ENCODE results near the gene WNT5A.

WNT5A gene

GRCh38 chr3:55518451-55518850 lies 31.3 kb upstream of the WNT5A start:
- H3K27me3 ChIP-seq = no peaks in the 10 kb centered on the region
- no peaks in the 10 kb centered on the region for H3K36me3 ChIP-seq
- H3K4me3 ChIP-seq (ENCODE audit: low read depth, low read length) = no peak overlapping the region
- H3K9me3 ChIP-seq = no peaks in the 10 kb centered on the region
- H3K4me1 ChIP-seq = no peaks in the 10 kb centered on the region
- no peak for TF ChIP-seq CTCF (IDR thresholded peaks at IDR 0.05; ENCODE audit: low read depth, low read length)
- no peak for DNase-seq

GRCh38 chr3:55516392-55517030 lies 29.4 kb upstream of the WNT5A start:
- Histone ChIP-seq H3K9me3 (no peaks in the 10 kb centered on the region), H3K27me3 (no peaks in the 10 kb centered on the region), H3K36me3 (no peaks in the 10 kb centered on the region), H3K4me1 (no peaks in the 10 kb centered on the region), H3K4me3 (ENCODE audit: low read depth, low read length) (no peak overlapping the region)
- no peak for TF ChIP-seq CTCF (IDR thresholded peaks at IDR 0.05; ENCODE audit: low read depth, low read length)
- DNase-seq = no peak

GRCh38 chr3:55515550-55516246 lies 28.6 kb upstream of the WNT5A start:
- DNase-seq = no peak
- Histone ChIP-seq H3K9me3 (no peaks in the 10 kb centered on the region), H3K4me1 (no peaks in the 10 kb centered on the region), H3K27me3 (no peaks in the 10 kb centered on the region), H3K36me3 (no peaks in the 10 kb centered on the region), H3K4me3 (ENCODE audit: low read depth, low read length) (no peak overlapping the region)
- no peak for TF ChIP-seq CTCF (IDR thresholded peaks at IDR 0.05; ENCODE audit: low read depth, low read length)

GRCh38 chr3:55514962-55515361 lies 27.9 kb upstream of the WNT5A start:
- H3K36me3 ChIP-seq = no peaks in the 10 kb centered on the region

GRCh38 chr3:55512571-55513343 lies 25.7 kb upstream of the WNT5A start:
- no peaks in the 10 kb centered on the region for H3K36me3 ChIP-seq

More at GRCh38 chr3:55514962-55515361, 27.9 kb upstream of the WNT5A start:
- TF ChIP-seq CTCF (IDR thresholded peaks at IDR 0.05; ENCODE audit: low read depth, low read length) = no peak
- H3K4me3 ChIP-seq (ENCODE audit: low read depth, low read length) = no peak overlapping the region
- no peaks in the 10 kb centered on the region for H3K4me1 ChIP-seq
- DNase-seq = no peak
- no peaks in the 10 kb centered on the region for H3K9me3 ChIP-seq
- H3K27me3 ChIP-seq = no peaks in the 10 kb centered on the region

More at GRCh38 chr3:55512571-55513343, 25.7 kb upstream of the WNT5A start:
- no peak for DNase-seq
- Histone ChIP-seq H3K4me1 (no peaks in the 10 kb centered on the region), H3K4me3 (ENCODE audit: low read depth, low read length) (no peak overlapping the region), H3K27me3 (no peaks in the 10 kb centered on the region; the same call in 1 of the 2 replicates), H3K9me3 (no peaks in the 10 kb centered on the region)
- no peak for TF ChIP-seq CTCF (IDR thresholded peaks at IDR 0.05; ENCODE audit: low read depth, low read length)

All from BE2C (cell line).